CD4-positive, alpha-beta T cell treated with Interleukin-1 beta for 1 hour (primary cell): ENCODE results near the gene PITPNM2.
"Not testable (repeated sequence)": the region's sequence is repeated elsewhere in the genome, so short reads cannot be mapped to it uniquely, and the experiment has no call there.

Experiments used
- DNase-seq, 2 donors: peaks; one replicate each; pipeline ENCODE4 v3.0.0-alpha.2; 2020 to 2022

PITPNM2 gene

DNA sequence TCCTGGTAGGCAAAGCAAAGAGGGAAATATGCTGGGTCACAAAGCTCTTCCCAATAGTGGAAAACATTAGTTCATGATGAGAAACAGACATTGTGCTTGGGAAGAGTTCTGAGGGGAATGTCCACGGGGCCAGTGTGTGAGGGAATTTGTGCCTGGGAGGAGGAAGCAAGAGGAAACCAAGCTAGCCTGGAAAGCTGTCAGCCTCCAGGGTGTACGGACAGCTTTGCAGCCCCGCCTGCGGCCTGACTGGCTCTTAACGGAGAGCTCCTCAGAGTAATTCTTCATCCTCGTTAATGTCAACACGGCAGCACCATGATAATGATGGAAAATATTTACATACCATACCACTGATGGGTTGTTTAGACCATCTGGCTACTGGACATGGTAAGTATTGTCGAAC, 32.4 kb downstream of the PITPNM2 start:
- DNase-seq: no peak

DNA sequence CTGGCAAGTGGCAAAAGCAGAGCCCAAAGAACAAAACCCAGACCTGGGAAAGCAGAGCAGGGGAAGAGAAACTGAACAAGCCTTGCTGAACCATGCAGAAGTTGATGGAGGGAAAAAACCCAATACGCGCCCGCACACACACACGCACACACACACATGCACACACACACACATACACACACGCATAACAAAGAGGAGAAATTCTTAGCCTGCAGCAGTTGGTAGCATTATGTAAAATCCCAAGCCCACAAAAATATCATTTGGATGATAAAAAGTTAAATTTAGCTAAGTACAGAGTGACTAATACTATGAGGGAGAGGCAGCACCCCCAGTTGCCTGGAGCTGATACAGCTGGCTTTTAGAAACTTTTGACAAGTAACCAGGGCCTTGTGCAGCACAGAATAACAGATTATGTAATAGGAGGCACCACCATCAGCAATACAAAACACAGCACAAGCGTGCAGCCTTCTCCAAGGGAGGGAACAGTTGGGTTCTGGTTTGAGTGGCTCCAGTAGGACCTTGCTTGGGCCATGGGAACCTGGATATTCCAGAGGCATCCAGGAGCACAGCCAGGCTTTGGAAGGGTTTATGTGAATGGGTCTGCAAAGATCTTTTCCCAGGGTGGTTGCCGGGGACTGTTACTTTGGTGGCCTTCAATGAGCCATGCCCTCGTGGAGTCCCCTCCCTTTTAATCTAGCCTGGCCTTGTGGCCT, 35.3 kb downstream of the PITPNM2 start:
- DNase-seq: peak in 1 of 2 donors; percentile 54

- DNase-seq: no peak
Measured at GRCh38 chr12:123114304-123115083, 36.4 kb downstream of the PITPNM2 start.

GRCh38 chr12:123113026-123113425, 37.9 kb downstream of the PITPNM2 start:
- DNase-seq: no peak

DNA sequence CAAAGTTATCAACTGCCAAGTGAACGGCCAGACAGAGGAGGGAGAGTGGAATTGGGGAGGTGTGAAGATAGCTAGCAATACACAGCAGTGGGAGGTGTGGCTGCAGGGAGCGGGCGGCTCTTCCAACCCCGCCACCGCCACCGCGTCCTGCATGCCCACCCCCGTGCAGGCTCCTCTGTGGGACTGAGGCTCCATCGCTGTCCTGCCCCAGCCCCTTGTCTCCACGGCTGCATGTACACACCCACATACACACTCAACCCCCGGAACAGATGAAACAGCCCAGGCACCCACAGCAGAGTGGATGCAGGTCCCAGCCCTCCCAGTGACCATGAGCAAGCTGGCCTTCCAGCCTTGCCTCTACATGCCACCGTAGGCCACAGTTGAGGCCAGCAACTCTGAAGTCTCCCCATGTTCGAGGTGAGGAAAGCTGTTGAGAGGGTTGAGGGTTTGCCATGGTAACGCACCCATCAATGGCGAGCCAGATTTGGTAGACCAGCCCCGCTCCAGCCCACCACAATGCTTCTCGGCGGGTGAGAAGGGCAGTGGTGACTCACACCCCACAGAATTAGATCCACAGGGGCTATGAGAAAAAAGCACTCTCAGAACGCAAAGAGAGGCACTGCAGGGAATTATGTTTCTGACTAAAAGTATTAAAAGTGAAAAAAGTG, 39.3 kb downstream of the PITPNM2 start:
- DNase-seq: peak in 1 of 2 donors; percentile 17

DNA sequence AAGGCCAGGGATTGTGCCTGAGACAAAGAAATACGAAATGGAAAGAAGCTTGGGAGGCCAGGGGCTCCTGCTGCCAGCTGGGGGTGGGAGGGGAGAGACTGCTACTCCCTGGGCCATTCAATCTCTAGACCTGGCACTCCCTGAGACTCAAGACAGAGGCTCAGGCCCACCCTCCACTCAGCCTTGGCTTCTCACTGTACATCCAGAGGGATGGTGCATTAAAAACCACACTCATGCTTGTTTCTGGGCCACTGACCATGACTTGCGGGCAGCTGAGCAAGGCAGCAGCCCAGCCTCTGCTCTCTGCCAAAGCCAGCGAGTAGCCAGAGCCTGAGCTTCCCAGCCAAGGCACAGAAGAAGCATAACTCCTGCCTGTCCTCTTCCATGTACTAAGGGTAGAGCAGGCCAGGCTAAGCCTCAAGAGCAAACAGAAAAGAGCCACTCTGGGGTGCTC, 41.5 kb downstream of the PITPNM2 start:
- no peak for DNase-seq

- DNase-seq: no peak
Measured at GRCh38 chr12:123108682-123109066, 42.2 kb downstream of the PITPNM2 start.

DNA sequence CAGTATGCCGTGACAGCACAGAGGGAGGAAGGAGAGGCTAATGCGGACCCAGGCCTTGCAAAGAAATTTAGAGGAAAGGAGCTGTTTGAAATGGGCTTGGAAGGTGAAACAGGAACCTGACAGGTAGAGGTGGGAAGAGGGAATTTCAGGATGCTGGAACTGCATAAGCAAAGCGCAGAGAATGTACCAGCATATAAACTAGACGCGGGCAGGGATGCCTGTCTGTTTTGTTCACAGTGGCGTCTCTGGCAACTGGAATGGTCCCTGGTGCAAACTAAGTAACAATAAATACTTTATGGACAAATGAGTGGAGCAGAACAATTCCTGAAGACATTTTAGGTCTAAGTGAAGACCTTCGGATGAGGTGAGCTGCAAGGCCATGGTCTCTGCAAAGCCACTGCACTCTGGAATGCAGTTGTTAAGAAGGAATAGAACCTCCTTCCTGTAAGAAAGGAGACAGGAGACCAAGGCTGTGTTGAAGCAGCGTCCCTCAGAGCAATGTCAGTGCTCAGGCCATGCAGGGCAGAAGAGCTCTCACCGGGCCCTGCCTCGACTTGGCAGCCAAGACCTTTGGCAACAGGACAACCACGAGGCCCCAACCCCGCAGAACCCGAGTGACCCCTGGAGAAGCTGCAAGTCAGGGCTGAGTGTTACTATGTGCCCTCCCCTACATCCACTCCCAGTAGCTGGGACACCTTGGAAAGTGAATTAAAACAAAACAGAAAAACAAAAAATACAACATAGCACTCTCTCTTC, 42.8 kb downstream of the PITPNM2 start:
- no peak for DNase-seq

GRCh38 chr12:123106640-123107359, 44.1 kb downstream of the PITPNM2 start:
- peak; percentile 67 to 73 for DNase-seq

- DNase-seq: no peak
Measured at GRCh38 chr12:123105211-123105826, 45.6 kb downstream of the PITPNM2 start.

DNA sequence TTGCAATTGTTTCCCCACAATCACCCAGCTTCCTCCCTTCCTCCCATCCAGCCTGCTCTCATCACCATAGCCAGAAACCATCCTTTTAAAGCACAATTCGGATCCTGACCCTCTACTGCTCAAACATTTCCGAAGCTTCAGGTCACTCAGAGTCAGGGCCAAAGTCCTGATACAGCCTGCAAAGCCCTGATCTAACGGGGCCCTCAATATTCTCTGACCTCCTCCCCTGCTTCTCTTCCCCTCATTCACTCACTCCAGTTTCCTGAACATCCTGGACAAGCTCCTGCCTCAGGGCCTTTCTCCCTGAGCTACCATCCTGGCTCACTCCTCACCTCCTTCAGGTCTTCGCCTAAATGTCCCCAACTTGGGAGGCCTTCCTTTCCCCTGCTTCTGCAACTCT, 46.1 kb downstream of the PITPNM2 start:
- DNase-seq: no peak

DNA sequence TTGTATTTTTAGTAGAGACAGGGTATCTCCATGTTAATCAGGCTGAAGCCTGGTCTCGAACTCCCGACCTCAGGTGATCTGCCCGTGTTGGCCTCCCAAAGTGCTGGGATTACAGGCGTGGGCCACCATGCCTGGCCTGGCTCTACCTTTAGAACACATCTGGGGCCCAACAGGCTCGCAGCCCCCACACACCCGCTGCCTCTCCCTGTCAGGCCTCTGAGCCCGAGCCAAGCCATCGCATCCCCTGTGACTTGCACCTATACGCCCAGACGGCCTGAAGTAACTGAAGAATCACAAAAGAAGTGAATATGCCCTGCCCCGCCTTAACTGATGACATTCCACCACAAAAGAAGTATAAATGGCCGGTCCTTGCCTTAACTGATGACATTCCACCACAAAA, 46.8 kb downstream of the PITPNM2 start:
- not testable (repeated sequence) for DNase-seq

DNA sequence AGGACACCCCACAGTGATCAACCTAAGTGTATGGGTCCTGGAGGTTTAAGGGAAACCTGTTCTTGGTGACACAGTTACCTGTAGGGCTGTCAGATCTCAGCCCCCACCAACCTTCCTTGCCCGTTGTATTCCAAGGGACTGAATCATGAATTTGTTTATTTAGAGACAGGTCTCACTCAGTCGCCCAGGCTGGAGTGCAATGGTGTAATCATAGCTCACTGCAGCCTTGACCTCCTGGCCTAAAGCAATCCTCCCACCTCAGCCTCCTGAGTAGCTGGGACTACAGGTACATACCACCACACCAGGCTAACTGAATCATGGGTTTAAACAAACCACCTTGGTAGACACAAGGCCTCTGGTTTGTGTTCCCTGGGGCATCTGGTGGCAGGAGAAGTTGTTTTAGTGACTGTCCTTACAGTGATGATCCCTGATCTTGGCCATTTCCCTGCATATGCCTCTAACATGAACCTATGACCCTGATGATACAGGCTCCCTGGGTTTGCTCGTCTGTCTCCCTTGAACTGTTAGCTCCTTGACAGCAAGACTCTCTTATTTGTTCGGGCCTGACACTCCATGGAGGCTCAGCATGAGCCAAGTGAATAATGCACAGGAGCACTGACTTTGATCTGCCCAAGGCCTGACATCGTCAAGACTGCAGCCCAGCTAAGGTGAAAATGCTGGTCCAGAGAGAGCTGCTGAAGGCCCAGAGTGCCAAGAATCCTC, 47.9 kb downstream of the PITPNM2 start:
- no peak for DNase-seq

DNA sequence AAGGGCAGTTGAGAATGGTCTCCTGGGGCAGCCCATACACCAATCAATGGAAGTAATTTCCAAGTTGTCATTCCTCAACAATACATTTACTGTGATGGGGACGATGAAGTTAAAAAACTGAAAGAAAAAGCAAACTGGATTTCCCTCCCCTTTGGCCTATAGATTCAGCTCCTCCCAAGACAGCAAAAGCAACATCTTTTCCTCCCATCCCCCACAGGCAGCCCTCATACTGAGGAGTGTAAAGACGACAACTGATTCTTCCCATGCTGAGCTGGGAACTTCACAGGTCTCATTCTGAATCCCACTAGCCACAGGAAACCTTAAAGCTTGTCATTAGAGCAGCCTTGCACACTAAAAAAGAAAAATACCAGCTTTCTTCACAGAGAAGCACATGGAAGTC, 48.5 kb downstream of the PITPNM2 start:
- no peak for DNase-seq

DNA sequence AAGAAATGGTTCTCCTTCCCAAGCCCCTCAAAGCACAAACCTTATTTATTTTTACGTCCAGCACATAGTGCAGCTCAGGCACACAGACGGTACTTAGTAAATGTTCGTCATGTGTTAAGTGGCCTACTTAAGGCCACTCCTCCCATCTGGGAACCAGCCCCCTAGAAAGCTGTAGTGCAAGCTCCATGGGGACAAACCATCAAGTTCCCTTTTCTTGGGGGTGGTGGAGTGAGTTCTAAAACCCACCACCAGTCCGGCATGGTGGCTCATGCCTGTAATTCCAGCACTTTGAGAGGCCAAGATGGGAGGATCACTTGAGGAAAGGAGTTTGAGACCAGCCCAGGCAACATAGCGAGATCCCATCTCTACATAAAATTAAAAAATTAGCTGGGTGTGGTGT, 49.4 kb downstream of the PITPNM2 start:
- no peak for DNase-seq
